Activated CD4-positive, alpha-beta T cell treated with anti-CD3 and anti-CD28 coated beads, Interleukin-2, amount 50 U/mL, for 16 hours (primary cell): Measurements from ENCODE around the gene PAEP.

Experiments used
- DNase-seq: peaks from one replicate; pipeline ENCODE4 v3.0.0-alpha.2; 2020

The PAEP gene

DNA sequence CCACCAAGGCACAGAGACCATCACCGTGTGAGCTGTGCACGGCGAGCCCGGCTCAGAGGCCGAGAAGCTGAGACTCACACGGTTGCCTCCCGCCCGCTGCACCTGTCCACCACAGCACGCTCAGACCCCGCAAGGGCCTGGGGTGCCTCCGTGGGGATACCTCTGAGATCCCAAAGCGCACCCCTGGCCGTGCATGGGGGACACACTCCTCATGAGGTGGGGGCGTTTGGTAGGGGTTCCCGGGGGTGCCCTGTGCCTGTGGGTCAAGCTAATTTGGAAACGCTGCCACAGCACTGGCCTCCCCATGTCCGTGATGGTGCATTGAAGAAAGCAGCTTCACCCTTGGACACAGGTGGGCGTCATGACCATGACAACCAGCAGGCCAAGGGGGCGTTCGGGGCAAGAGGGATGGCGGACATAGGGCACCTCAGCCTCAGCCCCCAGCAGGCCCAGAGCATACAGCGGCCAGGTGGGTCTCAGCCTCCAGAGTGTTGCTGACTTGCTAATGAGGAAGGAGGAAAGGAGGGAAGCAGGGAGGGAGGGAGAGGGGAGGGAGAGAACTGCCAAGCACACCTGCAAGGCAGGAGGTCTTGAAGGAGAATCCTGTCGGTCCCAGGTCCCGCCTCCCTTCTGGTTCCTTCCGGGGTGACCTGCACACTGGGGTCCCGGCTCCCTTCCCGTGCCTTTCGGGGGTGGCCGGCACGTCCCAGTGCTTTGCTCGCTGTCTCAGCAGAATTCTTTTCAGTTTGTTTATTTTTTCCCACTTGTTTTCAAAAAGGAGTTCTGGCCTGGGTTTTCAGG, 43.1 kb downstream of the PAEP start:
- DNase-seq: no peak

DNA sequence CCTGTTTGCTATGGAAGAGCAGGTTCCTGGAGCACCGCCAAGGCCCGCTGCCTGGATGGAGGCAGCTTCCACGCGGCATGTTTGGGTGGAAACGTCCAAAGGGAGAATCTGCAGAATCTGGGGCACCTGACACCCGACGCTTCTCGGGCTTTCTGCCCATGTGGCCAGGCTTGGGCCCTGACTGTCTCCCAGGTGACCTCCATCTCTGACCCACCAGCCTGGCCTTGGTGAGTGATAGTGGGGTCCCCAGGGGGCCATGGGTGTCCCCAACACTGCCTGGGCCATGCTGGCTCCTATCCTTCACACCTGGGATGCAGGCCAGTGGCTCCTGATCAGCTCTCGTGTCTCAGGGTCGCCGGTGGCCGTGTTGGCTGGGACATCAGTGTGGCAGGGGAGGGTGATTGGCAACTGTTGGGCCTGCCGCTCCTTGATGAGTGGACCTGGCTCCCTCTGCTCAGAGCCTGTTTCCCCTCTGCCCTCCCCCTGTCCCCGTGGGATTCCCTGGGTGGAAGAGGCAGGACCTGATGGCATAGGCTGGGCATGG, 43.8 kb downstream of the PAEP start:
- no peak for DNase-seq

DNA sequence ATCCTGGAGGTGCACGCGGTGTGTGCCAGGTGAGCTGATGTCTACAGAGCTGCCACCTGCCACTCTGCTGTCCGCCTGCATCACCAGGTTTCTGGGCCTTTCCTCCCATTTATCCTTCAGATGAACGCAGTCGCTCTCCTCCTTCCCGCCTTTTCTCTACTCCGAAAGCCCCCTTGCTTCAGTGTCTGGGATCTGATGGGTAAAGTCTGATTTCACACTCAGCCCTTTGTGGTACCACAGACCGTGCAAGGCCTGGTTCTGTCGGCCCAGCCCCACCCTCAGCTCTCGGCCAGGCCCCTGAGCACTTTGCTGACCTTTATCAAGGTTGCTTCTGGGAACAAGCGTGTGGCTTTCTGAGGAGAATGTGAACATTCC, 45.3 kb downstream of the PAEP start:
- DNase-seq: no peak

DNA sequence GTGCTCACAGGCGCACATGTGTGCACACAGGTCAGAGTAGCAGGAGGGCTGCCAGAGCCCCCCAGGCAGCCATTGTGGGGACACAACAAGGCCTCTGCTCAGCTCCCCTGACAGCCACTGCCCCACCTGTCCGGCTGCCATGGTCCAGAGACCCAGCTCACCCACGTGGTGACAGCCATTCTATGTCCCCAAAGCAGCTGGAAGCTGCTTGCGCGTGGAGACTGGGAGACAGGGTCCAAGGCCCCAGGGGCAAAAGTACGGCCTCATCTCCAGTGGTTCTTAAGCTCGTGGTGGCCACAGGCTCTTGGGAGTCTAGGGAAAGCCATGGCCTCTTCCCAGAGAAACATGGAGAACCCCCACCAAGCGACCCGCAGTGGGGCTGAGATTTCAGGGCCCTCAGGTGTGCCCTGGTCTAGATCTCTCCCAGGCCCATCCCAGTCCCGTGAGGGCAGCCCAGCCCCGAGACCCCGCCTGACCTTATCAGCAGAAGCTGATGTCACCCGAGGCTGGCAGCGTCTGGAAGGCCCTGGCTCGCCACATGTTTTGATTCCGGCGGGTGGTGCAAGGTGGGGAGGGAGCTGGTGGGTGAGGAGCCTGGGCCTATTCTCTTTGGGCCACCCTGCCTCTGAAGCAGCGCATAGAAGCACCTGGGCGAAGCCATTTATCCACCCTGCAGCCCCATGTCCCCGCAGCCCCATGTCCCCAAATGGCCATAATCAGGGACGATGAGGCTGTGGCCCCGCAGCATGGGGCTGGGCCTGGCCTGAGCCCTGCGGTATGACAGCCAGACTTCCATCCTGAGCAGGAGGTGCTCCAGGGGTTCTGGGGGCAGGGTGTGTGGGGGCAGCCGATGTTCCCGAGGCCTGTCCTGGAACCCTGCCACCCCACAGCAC, 46.1 kb downstream of the PAEP start:
- DNase-seq: no peak

DNA sequence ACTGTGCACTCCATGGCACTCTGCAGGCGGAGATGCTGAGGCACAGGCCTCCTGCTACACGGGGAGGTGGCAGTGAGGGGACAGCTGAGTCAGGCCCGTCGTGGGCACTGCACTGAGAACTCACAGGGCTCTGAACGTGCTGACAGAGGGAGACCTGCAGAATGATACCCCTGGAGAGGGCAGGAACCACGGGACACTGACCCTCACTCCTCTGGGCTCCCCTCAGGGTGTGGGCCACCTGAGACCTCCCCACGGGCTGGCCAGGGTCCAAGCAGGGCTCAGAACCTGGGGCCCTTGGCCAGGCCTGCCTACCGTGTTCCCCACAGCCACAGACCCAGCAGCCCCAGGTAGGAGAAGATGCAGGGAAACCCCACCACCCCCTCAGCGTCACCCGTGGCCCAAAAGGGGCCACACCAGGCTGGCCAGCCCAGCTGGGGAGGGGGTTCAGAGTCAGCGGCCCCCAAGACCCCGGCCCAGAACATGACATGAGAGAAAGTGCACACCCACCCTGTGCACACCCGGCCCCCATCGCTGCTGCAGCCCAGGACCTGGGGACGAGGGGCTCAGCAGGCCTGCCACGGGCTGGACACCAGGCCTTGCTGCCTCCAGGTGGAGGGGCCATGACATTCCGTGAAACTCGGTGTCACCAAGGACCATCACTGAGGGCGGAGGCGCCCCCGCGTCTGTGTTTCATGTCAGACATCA, 46.9 kb downstream of the PAEP start:
- DNase-seq: no peak

DNA sequence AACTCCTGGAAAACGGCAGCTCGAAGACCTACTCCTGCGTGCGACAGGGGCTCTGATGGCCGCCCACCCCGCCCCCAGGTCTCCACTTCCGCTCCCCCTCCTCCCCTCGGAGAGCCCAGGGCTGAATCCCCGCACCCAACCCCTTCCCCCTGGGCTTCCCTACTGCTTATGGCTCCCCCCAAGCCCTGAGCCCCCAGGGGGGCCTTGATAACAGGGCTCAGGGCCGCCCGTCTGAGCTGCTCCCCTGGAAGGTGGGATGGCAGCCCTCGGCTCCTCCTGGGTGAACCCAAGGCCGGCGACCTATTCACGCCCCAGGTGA, 47.4 kb downstream of the PAEP start:
- no peak for DNase-seq

DNA sequence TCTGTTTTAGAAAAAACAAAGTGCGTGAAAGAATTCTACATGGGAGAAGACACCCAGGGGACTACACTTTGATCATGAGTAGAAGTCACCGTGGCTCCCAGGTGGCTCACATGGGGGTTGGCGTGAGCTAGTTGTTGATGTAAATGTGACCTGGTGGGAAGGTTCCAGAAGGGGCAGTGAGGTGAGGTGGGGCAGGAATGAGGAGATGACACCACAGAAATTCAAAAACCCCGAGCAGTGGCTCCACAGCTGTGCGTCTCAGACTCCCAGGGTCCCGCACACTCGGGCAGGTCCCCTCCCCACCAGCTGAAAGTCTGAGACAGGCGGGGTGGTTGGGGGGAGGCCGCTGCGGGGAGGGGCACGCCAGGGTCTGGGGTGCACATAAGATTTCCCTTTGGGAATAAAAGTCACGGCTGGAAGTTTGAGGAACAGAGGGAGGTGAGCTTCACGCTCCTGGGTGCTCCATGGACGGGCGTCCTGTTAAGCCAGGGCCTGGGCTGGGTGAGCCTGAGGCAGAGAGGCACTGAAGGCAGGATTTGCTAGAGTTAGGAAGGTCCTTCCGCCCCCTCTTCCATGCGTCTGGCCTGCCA, 47.9 kb downstream of the PAEP start:
- DNase-seq: no peak

DNA sequence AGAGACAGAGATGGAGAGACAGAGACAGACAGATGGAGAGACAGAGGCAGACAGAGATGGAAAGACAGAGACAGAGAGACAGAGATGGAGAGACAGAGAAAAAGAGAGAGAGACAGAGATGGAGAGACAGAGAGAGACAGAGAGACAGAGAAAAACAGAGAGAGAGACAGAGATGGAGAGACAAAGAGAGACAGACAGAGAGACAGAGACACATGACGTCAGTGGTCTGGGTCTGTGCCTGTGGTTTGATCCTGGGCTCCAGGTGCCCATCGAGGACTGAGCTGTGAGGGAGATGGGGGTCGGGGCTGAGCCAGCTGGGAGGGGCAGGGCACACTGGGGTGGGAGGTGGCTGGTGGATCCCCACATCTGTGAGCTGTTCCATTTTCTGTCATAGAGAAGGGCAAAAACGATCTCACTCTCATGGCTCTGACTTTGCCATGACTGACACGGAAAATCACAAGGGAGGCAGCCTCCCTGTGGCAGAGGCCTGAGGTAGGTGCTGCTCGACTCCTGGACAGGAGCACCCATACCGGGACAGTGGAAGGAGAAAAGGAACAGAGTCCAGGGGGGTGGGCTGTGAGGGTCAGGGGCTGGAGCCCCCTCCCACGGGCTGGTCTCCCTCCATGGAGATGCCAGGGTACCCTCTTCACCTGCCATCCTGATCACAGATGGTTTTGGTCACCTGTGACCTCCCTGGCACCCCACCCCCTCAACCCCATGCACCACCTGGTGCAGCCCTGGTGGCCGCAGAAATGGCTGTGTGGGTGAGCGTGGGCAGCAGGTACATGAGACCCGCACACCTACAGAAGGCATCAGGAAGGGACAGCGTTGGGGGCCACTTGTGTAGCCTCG, 49.0 kb downstream of the PAEP start:
- DNase-seq: no peak

DNA sequence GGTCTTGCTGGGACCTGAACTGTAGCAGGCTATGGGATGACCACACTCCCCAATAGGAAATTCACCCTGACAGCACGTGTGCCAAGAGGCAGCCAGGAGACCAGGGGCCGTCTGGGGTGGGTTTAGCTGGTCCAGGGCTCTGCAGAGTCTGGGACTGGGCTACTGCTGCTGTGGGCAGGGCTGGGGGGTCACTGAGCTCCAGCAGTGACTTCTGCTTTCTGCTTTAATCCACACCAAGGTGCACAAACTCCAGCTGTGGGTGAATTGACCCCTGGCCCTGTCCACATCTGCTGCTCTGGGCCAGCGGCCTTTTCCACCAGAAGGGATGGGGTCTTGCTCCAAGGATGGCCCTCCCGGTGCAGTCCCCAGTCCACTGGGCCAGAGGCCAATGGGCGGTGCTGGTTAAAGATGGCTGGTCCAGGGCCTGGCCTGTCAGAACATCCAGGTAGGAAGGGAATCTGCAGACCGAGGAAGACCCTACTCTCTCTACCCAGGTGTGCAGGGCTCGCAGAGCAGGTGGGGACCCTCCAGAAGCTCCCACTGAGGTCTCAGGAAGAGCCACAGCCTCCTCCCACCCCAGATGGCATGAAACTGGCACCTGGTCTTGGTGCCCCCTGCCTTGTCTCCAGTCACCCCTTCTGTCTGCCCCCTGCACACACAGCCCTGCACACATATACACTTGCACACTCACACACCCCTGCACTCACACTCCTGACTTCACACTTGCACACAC, 49.8 kb downstream of the PAEP start:
- no peak for DNase-seq

DNA sequence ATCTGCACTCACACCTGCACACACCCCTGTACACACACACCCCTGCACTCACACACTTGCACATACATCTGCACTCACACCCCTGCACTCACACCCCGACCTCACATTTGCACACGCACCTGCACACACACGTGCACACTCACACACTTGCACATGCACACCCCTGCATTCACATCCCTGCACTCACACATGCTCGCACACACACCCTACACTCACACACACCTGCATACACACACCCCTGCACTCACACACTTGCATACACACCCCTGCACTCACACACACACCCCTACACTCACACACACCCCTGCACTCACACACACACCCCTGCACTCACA, 50.3 kb downstream of the PAEP start:
- DNase-seq: no peak

DNA sequence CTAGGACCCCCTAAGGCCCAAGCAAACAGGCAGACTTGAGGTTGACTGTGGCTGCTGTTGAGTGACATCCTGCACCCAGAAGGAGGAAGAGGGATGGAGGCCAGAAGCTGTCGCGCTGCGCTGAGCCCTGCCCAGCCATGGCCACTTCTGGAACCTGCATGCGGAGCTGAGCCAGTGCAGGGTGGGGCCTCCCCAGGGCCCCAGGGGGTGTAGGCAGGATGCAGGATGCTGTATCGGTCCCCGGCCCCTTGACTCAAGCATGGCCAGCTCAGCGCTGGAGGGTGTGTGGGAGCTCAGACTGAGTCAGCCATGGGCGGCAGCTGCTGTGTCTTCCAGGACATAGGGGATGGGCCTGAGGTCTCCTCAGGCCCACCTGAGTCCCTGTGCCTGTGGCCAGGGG, 50.9 kb downstream of the PAEP start:
- DNase-seq: no peak

DNA sequence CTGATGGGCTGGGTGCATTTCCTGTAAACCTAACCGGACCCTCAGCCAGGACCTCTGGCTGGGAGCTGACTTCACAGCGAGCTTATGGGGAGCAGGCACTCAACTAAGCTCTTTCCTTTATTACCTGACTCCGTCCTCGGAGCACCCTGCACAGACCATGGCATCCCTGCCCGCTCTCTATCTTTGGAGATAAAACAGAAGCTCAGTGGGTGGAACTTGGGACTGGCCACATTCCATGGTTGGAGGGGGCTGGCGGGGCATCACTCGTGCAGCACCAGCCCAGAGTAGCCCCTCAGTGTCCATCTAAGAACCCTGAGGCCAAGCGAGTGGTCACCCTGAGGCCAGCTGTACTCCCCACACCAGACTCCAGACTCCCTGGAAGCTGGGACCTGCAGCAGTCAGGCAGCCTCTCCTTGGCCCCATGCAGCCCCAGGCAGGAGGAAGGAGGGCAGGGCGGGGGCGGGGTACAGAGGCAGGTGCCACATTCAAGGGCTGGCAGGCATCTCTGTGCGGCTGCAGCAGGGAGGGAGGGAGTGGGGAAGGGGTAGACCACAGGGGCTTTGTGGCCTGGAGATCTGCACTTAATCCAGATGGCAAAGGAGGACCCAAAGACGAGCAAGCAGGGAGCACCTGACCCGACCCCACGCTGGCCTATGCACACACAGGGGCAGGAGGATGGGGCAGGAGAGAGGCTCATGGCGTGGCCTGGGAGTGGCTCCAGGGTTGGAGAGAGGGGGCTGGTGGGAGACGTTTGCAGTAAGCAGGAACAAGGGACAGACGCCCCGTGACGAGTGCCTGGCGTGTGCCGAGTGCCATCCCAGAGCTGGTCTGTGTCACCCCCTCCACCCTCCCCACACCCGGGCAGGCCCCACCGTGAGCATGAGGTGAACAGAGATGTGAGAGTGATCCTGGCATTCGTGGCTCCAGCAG, 51.7 kb downstream of the PAEP start:
- no peak for DNase-seq

DNA sequence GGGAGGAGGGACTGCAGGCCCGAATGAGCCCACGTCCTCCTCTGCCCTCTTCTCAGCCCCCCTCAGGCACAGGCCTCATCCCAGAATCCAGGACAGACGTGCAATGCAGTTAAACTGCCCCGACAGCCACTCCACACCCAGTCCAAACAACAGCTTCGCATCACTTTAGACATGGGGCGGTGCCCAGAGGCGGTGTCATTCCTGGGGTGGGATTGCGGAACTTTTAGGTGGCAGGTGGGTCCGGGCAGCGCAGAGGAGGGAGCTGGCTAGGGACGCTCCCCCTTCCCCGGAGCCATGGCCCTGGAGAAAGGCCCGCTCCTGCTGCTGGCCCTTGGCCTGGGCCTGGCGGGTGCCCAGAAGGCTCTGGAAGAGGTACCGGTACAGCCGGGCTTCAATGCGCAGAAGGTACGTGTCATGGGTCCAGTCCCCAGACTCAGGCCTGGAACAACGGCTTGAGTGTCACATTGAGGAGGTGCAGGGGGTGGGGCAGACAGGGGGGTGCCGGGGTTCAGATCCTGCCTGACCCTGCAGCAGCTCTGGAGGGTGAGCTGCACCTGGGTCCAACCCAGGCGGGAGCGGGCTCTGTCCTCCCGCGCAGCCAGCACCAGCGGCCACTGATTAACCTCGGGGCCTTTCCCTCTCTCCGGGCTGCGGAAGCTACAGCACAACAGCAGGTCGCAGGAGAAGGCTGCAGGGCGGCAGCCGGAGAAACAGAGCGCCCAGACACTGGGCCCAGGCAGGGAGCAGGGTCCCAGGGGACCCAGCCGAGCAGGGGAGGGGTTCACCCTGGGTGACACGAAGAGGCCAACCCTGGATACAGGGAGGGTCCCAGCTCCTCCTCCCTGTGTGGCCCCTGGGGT, 52.6 kb downstream of the PAEP start:
- DNase-seq: no peak

DNA sequence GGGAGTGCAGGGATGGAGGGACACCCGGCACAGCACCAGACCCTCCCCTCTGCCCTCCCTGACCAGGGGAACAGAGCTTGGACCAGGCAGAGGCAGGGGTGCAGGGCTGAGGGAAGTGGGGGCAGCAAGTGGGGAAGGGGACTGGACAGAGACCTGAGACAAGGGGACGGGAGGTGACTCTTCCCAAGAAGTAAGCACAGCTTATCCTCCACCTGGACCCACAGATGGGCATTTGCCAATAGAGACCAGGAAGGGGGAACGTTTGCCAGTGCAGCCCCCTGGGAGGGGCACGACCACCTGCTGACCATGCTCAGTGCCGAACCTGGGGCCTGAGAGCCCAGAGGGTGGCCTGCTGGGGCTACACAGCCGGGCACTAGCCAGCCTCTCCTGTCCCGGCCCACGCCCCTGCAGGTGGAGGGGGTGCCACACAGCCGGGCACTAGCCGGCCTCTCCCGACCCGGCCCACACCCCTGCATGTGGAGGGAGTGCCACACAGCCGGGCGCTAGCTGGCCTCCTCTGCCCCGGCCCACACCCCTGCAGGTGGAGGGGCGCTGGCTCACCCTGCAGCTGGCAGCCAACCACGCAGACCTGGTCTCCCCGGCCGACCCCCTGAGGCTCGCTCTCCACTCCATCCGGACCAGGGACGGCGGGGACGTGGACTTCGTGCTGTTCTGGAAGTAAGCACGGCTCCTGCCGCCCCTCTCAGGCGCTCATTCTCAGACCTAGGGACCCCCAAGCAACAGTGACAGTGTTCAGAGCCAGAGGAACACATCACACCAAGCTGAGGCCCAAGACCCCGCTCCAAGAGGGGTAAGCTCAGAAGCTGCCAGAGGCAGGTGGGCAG, 53.5 kb downstream of the PAEP start:
- no peak for DNase-seq

DNA sequence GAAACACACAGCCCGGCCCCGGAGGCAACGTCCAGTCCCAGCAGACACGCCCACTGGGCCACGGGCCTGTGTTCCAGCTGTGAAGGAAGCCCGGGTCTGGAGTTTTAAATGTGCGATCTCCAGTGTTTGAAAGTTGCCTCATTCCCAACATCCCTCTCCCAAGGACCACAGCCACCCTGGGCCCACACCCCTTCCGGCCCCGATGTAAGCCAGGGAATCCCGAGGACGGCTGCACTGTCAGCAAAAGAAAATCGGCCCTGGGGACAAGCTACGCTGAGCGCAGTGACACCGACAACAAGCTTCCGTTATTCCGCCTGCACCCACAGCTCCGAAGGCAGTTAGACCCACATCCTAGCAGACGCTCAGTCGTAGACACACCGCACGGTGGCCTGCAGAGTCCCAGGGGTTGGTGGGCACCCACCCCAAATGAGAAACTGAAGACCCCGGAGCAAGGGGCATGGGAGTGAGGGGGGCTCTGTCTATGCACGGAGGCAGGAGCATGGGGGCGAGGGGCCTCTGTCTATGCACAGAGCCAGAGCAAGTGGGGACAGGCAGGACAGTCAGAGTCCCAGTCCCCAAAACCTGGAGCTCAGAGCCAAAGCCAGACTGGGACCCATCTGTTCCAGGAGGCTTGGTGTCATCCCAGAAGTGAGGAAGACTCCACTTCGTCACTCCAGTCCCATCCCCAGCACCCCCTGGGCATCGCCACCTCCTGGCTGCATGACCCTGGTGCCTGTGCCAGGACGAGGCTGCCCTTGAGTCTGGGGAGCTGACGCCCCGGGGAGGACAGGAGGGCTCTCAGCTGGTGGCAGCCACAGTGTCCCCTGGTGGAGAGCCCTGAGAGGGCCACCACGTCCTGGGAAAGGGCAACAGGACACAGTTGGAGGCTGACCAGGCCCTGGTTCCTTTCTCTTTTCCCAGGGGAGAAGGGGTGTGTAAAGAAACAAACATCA, 54.4 kb downstream of the PAEP start:
- DNase-seq: no peak
